ENCODE measurements around the gene COG2. TPM values are rescaled to one million over a fixed set of nuclear protein-coding genes. Genes with fewer than 3 reads are reported as not detected.
"Not testable (repeated sequence)": the region's sequence is repeated elsewhere in the genome, so short reads cannot be mapped to it uniquely, and the experiment has no call there.

COG2 gene
- total RNA-seq, 1 experiment from 2014 or later: 20.3 TPM

- peak; percentile 74 for DNase-seq (ENCODE audit: low read depth)
Observed at GRCh38 chr1:230713915-230714764, 71.9 kb downstream of the COG2 start, which contains the start of gene AGT. TSS of gene AGT (minus strand) at chr1:230714122. CDS start at chr1:230710823, 3,299 bp downstream.

DNA sequence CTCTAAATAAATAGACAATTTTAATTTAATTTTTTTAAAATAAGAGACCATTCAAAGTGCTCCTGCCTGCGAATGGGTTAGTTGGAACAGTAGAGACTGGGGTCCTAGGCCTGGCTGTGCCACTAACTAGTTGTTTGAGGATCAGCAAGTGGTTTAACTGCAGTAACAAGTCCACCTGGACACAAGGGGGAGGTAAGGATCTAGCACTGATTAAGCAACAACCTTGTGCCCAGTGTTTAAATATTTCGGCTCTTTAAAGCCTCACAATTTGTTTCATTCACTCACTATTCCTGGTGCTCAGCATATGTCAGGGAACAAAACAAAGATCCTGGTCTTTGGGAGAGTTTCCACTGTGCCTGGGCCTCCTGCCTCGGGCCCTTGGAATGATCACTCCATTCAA, 73.2 kb downstream of the COG2 start:
- DNase-seq (ENCODE audit: low read depth): no peak

DNA sequence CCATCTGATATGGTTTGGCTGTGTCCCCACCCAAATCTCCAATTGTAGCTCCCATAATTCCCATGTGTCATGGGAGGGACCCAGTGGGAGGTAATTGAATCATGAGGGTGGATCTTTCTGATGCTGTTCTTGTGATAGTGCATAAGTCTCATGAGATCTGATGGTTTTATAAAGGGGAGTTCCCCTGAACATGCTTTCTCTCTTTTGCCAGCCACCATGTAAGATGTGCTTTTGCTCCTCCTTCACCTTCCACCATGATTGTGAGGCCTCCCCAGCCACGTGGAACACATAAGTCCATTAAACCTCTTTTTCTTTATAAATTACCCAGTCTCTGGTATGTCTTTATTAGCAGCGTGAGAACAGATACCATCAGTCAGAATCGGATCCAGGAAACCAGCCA, 74.2 kb downstream of the COG2 start:
- DNase-seq (ENCODE audit: low read depth): not testable (repeated sequence)

DNA sequence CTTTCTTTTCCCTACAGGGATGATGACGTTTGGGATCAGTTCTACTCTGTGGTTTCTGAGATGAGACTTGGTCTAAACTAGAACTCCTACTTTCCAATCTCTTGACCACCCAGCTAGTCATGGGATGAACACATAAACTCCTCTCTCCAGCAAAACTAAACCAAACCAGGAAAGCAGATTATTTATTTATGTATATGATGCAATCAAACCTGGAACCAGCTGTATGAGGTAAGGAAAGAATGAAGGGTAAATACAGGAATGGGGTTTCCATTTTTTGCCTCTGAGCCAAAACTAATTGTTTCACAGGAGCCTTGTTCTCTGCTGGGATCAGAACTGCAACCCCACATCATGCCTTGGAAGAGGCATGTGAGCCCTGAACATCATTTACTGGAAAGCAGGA, 75.0 kb downstream of the COG2 start:
- no peak for DNase-seq (ENCODE audit: low read depth)

DNA sequence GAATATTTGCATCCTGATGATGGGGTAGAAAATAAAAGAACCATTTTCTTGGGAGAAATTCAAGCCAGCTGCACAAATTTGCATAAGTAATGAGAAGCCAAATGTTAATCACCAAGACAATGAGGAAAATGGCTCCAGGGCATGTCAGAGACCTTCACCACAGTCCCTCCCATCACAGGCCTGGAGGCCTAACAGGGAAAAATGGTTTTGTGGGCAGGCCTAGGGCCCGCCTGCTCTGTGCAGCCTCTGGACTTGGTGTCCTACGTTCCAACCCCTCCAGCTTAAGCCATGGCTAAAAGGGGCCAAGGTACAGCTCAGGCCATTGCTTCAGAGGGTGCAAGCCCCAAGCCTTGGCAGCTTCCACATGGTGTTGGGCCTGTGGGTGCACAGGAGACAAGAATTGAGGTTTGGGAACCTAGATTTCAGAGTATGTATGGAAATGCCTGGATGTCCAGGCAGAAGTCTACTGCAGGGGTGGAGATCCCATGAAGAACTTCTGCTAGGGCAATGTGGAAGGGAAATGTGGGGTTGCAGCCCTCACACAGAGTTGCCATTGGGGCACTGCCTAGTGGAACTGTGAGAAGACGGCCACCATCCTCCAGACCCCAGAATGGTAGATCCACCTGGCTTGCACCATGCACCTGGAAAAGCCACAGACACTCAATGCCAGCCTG, 79.7 kb downstream of the COG2 start:
- DNase-seq (ENCODE audit: low read depth): not testable (repeated sequence)

GRCh38 chr1:230725256-230726012, 83.2 kb downstream of the COG2 start:
- DNase-seq (ENCODE audit: low read depth): no peak

GRCh38 chr1:230728710-230729392, 86.6 kb downstream of the COG2 start:
- no peak for DNase-seq (ENCODE audit: low read depth)

DNA sequence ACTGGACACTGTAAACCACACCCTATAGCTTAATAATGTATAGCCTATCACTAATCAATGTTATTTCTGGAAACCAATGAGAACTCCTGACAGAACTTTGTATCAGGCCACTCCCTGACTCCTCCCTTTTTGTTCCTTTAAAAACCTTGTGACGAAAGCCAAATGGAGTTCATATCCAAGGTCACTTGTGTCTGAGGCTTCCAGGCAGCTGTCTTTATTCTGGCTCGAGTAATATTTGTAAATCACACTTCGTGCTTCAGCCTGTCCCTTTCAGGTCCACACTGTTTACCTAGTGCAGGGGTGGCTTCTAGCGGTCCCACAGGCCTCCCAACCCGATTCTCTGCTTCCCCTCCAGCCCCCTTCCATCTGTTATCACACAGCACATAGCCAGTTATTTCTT, 88.7 kb downstream of the COG2 start:
- DNase-seq (ENCODE audit: low read depth): no peak

DNA sequence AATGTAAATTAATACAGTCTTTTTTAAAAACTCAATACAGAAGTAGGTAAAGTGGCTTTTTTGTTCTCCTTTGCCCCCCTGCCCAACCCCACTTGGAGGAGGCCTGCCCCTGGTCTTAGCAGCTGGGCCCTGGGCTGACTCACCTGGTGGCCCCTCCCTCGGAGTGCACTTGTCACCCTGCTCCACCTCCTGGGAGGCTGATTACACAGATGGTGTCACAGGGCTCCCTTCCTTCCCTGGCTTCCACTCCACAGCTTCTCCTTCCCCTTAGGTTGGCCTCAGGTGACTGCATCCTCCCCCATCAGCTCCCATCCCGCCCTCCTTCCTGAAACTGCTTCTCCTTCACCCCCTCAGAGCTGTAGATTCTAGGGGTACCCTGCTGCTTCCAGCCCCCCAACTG, 93.2 kb downstream of the COG2 start:
- no peak for DNase-seq (ENCODE audit: low read depth)

- DNase-seq (ENCODE audit: low read depth): no peak
Observed at GRCh38 chr1:230737622-230738262, 95.5 kb downstream of the COG2 start.

GRCh38 chr1:230739564-230740290, 97.4 kb downstream of the COG2 start:
- DNase-seq (ENCODE audit: low read depth): no peak

Other genes with a start within 250 kb of the COG2 start
- gene PGBD5, start 216.1 kb upstream of the COG2 start, total RNA-seq (2014; rRNA removed; shearing (Covaris generic)): under 0.01 and 0.10 TPM in 2 replicates
- not detected in 2 replicates for gene AGT, start 71.6 kb downstream of the COG2 start, total RNA-seq (2014; rRNA removed; shearing (Covaris generic))
- gene CAPN9, start 104.9 kb downstream of the COG2 start, total RNA-seq (2014; rRNA removed; shearing (Covaris generic)): 0.12 TPM in 1 of 2 replicates, not detected in the other
- gene C1orf198, start 226.0 kb downstream of the COG2 start, total RNA-seq (2014; rRNA removed; shearing (Covaris generic)): 37.6 and 39.2 TPM in 2 replicates